Measurements from ENCODE around the gene GREM2. TPM values are rescaled to one million over a fixed set of nuclear protein-coding genes. Genes with fewer than 3 reads are reported as not detected.

Gene GREM2
- total RNA-seq, 2 donors from 2014 or later: 1.6 TPM

DNA sequence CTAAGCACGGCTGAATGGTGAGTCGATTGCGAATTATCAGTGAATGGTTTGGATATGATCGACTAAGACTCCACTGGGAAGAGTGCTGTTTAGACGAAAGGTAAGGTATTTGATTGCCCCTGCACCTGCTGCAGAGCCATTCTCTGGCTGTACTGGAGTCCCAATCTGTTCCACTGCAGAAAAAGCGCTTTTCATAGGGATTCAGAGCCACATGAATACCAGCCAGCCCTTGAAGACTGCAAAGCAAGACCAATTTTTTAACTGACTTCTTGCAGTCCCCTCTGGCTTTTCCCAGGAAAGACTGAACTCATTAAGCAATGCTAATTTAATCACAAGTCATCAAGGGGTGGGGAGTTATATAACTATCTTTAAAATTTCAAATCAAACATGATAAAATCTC lies 1.3 kb downstream of the GREM2 start:
- no peaks in the 10 kb centered on the region for H3K9me3 ChIP-seq
- no peak overlapping the region for H3K4me3 ChIP-seq
- H3K4me1 ChIP-seq (ENCODE audit: control insufficient read depth in 1 of 2, low read depth in 2 of 2): peaks cover 0 to 7% of the 10 kb centered on the region in 2 donors
- H3K36me3 ChIP-seq: no peaks in the 10 kb centered on the region
- TF ChIP-seq, protein P1, sequence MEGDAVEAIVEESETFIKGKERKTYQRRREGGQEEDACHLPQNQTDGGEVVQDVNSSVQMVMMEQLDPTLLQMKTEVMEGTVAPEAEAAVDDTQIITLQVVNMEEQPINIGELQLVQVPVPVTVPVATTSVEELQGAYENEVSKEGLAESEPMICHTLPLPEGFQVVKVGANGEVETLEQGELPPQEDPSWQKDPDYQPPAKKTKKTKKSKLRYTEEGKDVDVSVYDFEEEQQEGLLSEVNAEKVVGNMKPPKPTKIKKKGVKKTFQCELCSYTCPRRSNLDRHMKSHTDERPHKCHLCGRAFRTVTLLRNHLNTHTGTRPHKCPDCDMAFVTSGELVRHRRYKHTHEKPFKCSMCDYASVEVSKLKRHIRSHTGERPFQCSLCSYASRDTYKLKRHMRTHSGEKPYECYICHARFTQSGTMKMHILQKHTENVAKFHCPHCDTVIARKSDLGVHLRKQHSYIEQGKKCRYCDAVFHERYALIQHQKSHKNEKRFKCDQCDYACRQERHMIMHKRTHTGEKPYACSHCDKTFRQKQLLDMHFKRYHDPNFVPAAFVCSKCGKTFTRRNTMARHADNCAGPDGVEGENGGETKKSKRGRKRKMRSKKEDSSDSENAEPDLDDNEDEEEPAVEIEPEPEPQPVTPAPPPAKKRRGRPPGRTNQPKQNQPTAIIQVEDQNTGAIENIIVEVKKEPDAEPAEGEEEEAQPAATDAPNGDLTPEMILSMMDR (IDR thresholded peaks at IDR 0.05): no peak
- no peak for DNase-seq (ENCODE audit: low spot score)
- no peak for ATAC-seq (ENCODE audit: insufficient number of reproducible peaks, low FRiP score, low read depth)
- no peaks in the 10 kb centered on the region for H3K27me3 ChIP-seq (replicated peaks; ENCODE audit: insufficient read depth)
- H3K27ac ChIP-seq: no peak overlapping the region

DNA sequence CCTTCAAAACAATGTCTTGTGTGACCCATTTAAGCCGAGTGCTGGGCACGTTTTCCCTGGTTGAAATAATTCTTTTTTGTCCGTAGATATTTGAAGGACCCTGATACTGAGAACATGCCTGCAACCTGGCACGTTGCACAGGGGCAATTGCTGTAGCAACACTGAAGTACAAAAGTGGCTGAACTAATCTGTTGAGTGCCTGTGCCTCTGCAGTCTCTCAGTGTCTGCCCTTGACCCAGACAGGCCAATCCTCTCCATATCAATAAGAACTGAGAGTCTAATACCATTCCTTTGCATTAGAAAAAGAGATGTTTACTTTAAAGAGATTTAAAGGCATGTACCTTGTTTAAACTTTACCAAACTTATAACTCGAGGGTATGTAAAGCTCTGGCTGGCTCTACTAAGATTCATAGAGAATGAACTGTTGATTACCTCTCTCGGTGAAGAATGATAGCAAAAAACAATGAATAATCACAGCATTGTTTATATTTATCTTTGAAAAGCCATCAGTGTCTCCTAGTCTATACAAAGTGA lies 2.4 kb downstream of the GREM2 start:
- no peak overlapping the region for H3K27ac ChIP-seq

DNA sequence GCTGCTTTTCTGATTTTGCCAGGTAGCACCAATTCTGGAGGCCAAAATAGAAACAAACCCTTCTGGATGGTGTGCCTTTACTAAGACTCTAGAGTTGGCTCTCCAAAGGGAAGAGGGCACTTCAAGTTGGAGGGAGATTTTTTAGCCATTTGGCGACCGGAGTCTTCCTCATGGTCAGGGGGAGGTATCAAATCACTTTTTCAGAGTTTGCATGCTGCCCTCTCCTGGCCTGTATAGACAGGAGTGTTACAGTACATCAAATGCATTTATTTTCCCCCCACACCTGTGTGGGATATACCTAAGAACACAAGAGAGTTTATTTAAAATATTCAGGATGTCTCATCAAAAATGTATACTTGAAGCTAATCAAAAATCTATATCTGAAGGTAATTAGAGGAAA lies 3.2 kb downstream of the GREM2 start:
- DNase-seq (ENCODE audit: low spot score) (no peak), ATAC-seq (ENCODE audit: insufficient number of reproducible peaks, low FRiP score, low read depth) (no peak)
- Histone ChIP-seq H3K9me3 (no peaks in the 10 kb centered on the region), H3K4me3 (no peak overlapping the region), H3K27ac (no peak overlapping the region), H3K36me3 (no peaks in the 10 kb centered on the region), H3K4me1 (ENCODE audit: control insufficient read depth in 1 of 2, low read depth in 2 of 2) (peaks cover 0 to 7% of the 10 kb centered on the region in 2 donors), H3K27me3 (replicated peaks; ENCODE audit: insufficient read depth) (no peaks in the 10 kb centered on the region)
- TF ChIP-seq, protein P1 (IDR thresholded peaks at IDR 0.05): no peak

More for the DNA sequence above, 2.4 kb downstream of the GREM2 start:
- no peak for DNase-seq (ENCODE audit: low spot score)
- TF ChIP-seq, protein P1 (IDR thresholded peaks at IDR 0.05): no peak
- Histone ChIP-seq H3K27me3 (replicated peaks; ENCODE audit: insufficient read depth) (no peaks in the 10 kb centered on the region), H3K4me3 (no peak overlapping the region), H3K4me1 (ENCODE audit: control insufficient read depth in 1 of 2, low read depth in 2 of 2) (peaks cover 0 to 7% of the 10 kb centered on the region in 2 donors), H3K36me3 (no peaks in the 10 kb centered on the region), H3K9me3 (no peaks in the 10 kb centered on the region)
- ATAC-seq (ENCODE audit: insufficient number of reproducible peaks, low FRiP score, low read depth): no peak

DNA sequence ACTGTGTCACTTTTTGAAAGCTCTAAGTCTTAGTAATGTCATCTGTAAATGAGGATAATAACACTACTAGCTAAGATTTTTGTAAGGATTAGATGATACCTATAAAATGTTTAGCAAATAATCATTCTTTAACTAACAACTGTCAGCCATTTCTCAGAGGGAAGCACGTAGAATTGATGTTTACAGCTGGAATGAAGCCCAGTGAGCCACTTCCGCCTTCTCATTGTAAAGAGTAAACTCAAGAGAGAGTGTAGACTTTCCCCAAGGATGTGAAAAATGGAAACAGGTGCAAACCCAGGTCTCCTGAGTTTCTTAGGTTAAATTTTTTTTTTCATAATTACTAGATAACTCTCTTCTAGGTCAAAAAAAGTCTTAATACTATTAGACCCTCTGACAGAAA lies 4.9 kb downstream of the GREM2 start:
- H3K27ac ChIP-seq: no peak overlapping the region
- H3K4me1 ChIP-seq (ENCODE audit: control insufficient read depth in 1 of 2, low read depth in 2 of 2): peaks cover 0 to 7% of the 10 kb centered on the region in 2 donors
- no peak for ATAC-seq (ENCODE audit: insufficient number of reproducible peaks, low FRiP score, low read depth)
- no peaks in the 10 kb centered on the region for H3K9me3 ChIP-seq
- no peaks in the 10 kb centered on the region for H3K27me3 ChIP-seq (replicated peaks; ENCODE audit: insufficient read depth)
- H3K36me3 ChIP-seq: no peaks in the 10 kb centered on the region
- TF ChIP-seq, protein P1 (IDR thresholded peaks at IDR 0.05): no peak
- no peak for DNase-seq (ENCODE audit: low spot score)
- H3K4me3 ChIP-seq: no peak overlapping the region

DNA sequence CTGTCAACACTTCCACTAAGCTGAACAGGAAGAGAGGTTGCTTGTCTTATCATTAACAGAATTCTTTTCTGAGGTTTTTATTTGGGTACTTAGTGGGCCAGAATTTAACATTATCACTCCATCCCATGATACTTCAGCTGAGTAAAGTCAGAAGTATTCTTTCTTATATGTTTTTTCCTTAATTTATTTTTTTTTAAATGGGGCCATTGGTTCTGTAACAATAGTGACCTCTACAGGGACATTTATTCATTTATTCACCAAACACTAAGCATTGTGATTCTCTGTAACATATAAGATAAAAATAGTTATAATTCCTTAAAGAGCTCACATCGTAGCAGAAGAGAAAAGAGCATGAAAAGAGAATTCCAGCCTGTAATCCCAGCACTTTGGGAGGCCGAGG lies 9.8 kb downstream of the GREM2 start:
- no peaks in the 10 kb centered on the region for H3K36me3 ChIP-seq
- no peaks in the 10 kb centered on the region for H3K27me3 ChIP-seq (replicated peaks; ENCODE audit: insufficient read depth)
- H3K9me3 ChIP-seq: no peaks in the 10 kb centered on the region
- TF ChIP-seq, protein P1 (IDR thresholded peaks at IDR 0.05): no peak
- no peaks in the 10 kb centered on the region for H3K4me1 ChIP-seq (ENCODE audit: control insufficient read depth in 1 of 2, low read depth in 2 of 2)
- no peak overlapping the region for H3K27ac ChIP-seq
- DNase-seq (ENCODE audit: low spot score) (no peak), ATAC-seq (ENCODE audit: insufficient number of reproducible peaks, low FRiP score, low read depth) (no peak)
- H3K4me3 ChIP-seq: no peak overlapping the region
